ENCODE data around the gene BRCC3.

DNA sequence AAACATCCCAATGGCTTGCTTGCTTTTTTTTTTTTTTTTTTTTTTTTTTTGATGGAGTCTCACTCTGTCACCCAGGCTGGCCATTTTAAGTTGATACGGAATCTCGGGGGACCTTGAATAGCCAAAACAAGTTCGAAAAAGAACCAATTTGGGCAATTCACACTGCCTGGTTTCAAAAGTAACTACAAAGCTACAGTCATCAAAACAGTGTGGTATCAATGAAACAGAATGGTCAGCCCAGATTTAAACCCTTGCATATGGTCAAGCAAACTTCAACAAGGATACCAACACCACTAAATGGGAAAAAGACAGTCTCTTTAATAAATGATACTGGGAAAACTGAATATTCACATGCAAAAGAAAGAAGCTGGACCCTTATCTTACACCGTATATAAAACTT lies 41.8 kb downstream of the BRCC3 start:
- no peak for TF ChIP-seq ZNF75D (CRISPR knock-in tag; IDR thresholded peaks at IDR 0.05; ENCODE audit: borderline replicate concordance)
- no peak for TF ChIP-seq ZNF281 (CRISPR knock-in tag; IDR thresholded peaks at IDR 0.05; ENCODE audit: borderline replicate concordance)
- TF ChIP-seq ZNF207 (IDR thresholded peaks at IDR 0.05; ENCODE audit: borderline replicate concordance), result no peak
- TF ChIP-seq, protein P1, sequence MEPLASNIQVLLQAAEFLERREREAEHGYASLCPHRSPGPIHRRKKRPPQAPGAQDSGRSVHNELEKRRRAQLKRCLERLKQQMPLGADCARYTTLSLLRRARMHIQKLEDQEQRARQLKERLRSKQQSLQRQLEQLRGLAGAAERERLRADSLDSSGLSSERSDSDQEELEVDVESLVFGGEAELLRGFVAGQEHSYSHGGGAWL (CRISPR knock-in tag; IDR thresholded peaks at IDR 0.05), result no peak

Data from HepG2 (cell line).